C4-2B (cell line): ENCODE results near the gene SRL.

ENCODE experiments used
- ZFX ChIP-seq: fragments of 450-650 bp; IDR thresholded peaks from 2 replicates; pipeline ENCODE4 v1.6.1; 2017
- TF ChIP-seq, protein P1 (sequence below): fragments of 450-650 bp; conservative IDR thresholded peaks from 2 replicates; pipeline ENCODE4 v1.5.1; 2017; ENCODE audit warnings: mild to moderate bottlenecking

DNA sequence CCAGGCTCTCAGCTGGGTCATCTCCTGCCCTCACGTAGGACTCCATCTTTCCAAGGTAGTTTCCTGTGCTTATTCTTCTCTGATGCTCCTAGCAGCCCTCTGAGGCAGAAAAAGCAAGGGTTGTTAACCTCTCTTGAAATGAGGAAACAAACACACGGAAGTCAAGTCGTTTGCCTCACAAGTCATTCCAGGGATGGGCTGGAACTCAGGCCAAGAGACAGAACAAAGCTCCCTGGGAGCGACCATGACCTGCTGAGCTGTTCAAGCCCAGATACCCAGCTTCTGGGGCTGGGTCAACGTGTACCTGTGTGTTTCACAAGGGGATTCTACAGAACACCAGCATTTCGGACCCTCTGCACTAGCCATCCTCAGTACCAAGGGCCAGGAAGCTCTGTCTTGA lies 28.1 kb downstream of the SRL start:
- TF ChIP-seq, protein P1, sequence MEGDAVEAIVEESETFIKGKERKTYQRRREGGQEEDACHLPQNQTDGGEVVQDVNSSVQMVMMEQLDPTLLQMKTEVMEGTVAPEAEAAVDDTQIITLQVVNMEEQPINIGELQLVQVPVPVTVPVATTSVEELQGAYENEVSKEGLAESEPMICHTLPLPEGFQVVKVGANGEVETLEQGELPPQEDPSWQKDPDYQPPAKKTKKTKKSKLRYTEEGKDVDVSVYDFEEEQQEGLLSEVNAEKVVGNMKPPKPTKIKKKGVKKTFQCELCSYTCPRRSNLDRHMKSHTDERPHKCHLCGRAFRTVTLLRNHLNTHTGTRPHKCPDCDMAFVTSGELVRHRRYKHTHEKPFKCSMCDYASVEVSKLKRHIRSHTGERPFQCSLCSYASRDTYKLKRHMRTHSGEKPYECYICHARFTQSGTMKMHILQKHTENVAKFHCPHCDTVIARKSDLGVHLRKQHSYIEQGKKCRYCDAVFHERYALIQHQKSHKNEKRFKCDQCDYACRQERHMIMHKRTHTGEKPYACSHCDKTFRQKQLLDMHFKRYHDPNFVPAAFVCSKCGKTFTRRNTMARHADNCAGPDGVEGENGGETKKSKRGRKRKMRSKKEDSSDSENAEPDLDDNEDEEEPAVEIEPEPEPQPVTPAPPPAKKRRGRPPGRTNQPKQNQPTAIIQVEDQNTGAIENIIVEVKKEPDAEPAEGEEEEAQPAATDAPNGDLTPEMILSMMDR: no peak
- TF ChIP-seq ZFX: no peak
